Anterior cingulate cortex (tissue), 58 donors: ENCODE data around the gene NDUFA13.

Experiments
- DNase-seq, 58 donors: peaks; one replicate each; lab custom pipeline; 2025; lab: John Stamatoyannopoulos, UW

Gene NDUFA13

DNA sequence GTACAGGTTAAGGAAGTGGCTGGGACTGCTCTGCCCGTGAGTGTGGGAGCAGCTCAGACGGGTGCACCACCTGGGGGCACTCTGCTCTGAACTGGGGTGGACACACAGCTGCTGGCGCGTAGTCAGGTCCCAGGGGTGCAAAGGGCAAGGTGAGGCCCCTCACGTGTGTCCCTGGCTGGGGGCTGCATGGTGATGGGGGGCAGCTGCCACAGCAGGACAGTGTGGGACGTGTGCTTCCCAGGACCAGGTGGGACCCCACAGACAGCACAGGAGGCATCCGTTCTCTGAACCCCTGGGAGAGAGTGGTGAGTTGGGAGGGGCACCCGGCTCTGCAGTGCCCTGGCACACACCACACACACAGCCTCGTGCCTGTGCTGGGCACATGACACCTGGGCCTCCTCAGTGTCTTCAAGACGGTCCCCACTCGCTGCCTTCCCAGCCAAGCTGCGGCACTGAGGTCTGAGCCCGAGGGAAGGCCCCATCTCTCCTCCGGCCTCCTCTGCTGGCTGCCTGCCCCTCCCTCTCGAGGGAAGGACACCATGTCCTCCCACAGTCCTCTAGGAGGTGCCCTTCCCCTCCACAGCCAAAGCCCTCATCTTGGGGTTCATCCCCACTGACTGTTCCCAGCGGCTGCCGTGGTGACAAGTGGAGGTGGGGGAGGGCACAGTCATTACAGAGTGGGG, 46.8 kb downstream of the NDUFA13 start:
- no peak for DNase-seq

DNA sequence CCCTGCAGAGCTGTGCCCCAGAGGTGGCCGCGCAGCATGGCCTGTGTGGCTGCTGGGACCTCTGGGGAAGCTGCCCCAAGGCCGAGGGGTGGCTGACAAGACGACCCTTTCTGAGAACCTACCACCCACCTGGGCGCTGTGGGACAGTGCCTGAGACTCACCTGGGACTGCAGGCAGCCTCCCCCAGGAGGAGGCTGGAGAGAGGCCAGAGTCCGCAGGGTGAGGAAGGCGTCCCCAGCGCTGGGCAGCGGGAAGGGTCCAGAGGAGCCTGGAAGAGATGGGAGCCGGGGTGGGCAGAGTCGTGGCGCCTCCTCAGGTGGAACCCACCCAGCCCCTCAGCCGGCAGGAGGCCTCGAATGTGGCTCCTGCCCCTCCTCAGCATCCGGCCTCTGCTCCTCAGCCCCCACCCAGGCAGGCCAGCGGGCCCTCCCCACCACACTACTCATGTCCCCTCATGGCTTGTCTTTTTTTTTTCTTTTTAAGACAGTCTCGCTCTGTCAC, 47.4 kb downstream of the NDUFA13 start:
- no peak for DNase-seq

- DNase-seq = no peak
These were observed 50.3 kb downstream of the NDUFA13 start for GRCh38 chr19:19566306-19566705.

DNA sequence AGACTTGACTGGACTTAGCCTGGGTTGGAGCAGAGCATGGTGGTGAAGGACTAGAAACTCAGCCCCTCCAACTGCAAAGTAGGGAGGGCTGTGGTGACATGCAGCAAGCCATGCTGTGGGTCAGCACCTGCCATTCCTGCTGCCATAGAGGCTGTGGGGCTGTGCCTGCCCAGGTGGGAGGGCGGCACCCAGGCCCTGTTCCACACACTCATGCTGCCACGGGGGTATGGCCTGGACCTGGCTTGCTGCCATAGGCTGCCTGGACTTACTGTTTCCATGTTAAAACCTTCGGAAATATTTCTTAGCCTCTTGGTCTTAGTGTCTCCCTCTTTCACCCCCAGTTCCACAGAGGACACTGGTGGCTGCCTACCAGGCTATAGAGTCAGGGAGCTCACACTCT, 51.4 kb downstream of the NDUFA13 start:
- DNase-seq = no peak

GRCh38 chr19:19568802-19569756, 53.1 kb downstream of the NDUFA13 start:
- DNase-seq = no peak

DNA sequence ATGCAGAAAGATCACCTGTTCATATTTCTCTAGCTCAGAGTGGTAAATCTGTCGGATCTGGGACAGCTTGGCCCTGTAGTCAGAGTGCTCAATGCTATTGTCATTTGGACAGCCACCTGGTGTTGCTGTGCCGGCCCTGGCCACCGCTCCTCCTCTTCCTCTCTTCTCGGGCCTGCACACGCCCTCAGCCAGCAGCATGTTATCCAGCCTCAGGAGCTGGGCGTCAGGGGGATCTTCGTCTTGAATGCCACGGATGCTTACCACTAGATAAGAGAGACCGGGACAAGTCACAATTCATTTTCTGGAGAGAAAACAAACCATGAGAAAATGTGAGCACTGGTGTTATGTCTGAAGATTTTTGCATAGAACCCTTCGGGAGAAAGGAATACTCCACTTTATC, 54.5 kb downstream of the NDUFA13 start:
- DNase-seq = no peak

GRCh38 chr19:19571071-19571786, 55.2 kb downstream of the NDUFA13 start:
- DNase-seq = no peak

DNA sequence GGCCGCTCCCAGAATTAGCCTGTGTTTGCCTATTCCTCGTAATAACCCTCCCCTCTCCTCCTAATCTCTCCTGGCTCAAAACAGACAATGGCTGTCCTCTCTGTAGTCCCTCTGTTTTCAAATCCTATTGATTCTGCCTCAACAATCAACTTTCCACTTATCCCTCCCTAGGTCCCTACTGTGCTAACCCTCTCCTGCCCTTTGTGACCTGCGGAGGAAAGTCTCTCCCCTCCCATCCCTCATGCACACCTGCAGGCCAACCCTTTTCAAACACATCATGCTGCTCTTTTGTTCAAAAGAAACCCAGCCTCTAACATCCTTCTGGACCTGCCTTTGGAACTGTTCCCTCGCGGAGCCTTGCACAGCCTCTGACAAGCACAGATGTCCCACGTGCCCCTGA, 59.4 kb downstream of the NDUFA13 start:
- DNase-seq = no peak
